Aorta (tissue), 5 donors: ENCODE results near the gene ACBD6. TPM values are rescaled to one million over a fixed set of nuclear protein-coding genes. Genes with fewer than 3 reads are reported as not detected.

Experiments
- ATAC-seq: fragments of 200-7000 bp; cut with Tn5 transposase; one replicate; pipeline ENCODE4 v1.9.1; 2022; ENCODE audit warnings: moderate library complexity; ENCODE audit not compliant: low FRiP score
- DNase-seq, 2 donors: peaks; one replicate each; pipeline ENCODE4 v3.0.0-alpha.2; 2020
- H3K27ac ChIP-seq, 2 donors: one replicate each; pipeline ENCODE4 v1.5.1; 2013; ENCODE audit warnings: low read length in 2 of 2, mild to moderate bottlenecking in 2 of 2, moderate library complexity in 2 of 2, control low read depth in 1 of 2, inconsistent platforms in 1 of 2, low read depth in 1 of 2
- H3K27me3 ChIP-seq, 2 donors: one replicate each; pipeline ENCODE4 v1.6.1; 2013; ENCODE audit warnings: control low read depth in 1 of 2, low read length in 1 of 2, mild to moderate bottlenecking in 1 of 2, moderate library complexity in 1 of 2; ENCODE audit not compliant: insufficient read depth in 2 of 2, control insufficient read depth in 1 of 2
- H3K36me3 ChIP-seq, 2 donors: one replicate each; pipeline ENCODE4 v1.6.1; 2013; ENCODE audit warnings: control low read depth in 1 of 2, low read length in 1 of 2, mild to moderate bottlenecking in 1 of 2; ENCODE audit not compliant: insufficient read depth in 2 of 2, control insufficient read depth in 1 of 2
- H3K4me1 ChIP-seq, 2 donors: one replicate each; pipeline ENCODE4 v1.6.1; 2013; ENCODE audit warnings: low read length in 2 of 2, control low read depth in 1 of 2, mild to moderate bottlenecking in 1 of 2, moderate library complexity in 1 of 2; ENCODE audit not compliant: insufficient read depth in 2 of 2, control insufficient read depth in 1 of 2
- H3K4me3 ChIP-seq, 2 donors: one replicate each; pipeline ENCODE4 v1.5.1; 2013; ENCODE audit warnings: low read length in 2 of 2, control low read depth in 1 of 2, mild to moderate bottlenecking in 1 of 2
- H3K9me3 ChIP-seq: one replicate; pipeline ENCODE4 v1.6.1; 2013; ENCODE audit warnings: mild to moderate bottlenecking, low read length; ENCODE audit not compliant: control insufficient read depth
- WGBS, 2 donors: extraction: QIAGEN DNeasy Blood & Tissue Kit; methylation state at CpG; one replicate each; pipeline ENCODE4 v1.1.7; 2013; 5-methylcytosine and 5-hydroxymethylcytosine counted together
- intact Hi-C, 2 donors: fragments of 100-400 bp; cut with DNase I; formaldehyde crosslinking; loops; one replicate each; pipeline versions ENCODE4 v1.14.2 to v1.15.0; 2022
- polyA plus RNA-seq, 2 donors: library from polyadenylated mRNA; stranded (reverse); fragments of 200-250 nt; gene quantifications; one replicate each; pipeline ENCODE4 v1.2.3, GENCODE V29; 2013
- total RNA-seq, 2 donors: library from RNA; stranded (reverse); fragmentation: NEBNext Ultra II Directional; extraction: Animal tissue kit (Norgen Biotek cat#: 25700); gene quantifications; one replicate each; pipeline ENCODE4 v1.2.1, GENCODE V29; 2021
- donor health status: healthy with polysubstance abuse.
- donor health status: Bipolar disorder and iron deficiency.
- donor health status: DM: no; HTN: no; CAD: no.
- donor health status: DM: no; HTN: no; CAD: no.
- donor health status: DM: yes; HTN: yes; CAD: no.

Gene ACBD6
- total and polyA plus RNA-seq, 4 donors: 27.7 to 53.1 (median 30.8) TPM

DNA sequence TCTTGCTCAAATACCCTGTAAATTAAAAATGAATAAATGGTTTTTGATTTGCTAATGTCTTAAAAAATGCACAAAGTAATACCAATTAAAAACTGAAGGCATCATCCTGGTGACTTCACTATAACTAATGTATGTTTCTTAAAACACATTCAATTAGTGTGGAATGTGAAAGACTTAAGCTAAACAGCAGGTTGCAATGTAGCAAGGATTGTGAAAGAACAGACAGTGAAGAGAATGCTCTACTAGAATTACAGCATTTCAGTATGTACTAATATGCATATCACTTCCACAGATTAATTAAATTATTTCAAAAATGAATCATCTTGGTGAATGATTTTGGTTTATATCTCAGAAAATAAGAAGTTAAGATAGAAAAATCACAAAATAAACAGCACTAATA is 216.0 kb downstream of the ACBD6 start:
- peaks cover 2 to 3% of the 10 kb centered on the region in 2 donors for H3K36me3 ChIP-seq
- intact Hi-C loops: no loop called here
- H3K4me3 ChIP-seq: no peak overlapping the region
- no peaks in the 10 kb centered on the region for H3K4me1 ChIP-seq
- no peaks in the 10 kb centered on the region for H3K27me3 ChIP-seq
- no peak overlapping the region for H3K27ac ChIP-seq
- no peak for DNase-seq
- ATAC-seq: no peak
- no peaks in the 10 kb centered on the region for H3K9me3 ChIP-seq

DNA sequence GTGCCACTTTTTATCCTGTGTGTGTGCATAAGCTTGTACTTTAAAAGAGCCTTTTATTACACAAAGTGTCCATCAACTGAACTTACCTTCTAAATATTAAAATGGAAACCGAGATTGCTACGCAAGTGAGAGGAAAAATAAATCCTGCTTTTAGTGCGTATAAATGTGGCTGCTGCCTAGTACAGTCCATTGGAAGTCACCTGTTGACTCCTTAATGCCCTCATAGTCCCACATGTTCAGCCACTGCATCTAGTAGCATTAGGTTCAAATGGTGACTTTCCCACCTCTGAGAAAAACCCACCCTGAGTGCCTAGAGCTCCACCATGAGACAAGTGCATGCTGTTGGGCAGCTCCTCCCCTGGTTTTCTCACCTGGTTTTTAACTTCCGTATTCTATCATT is 219.3 kb downstream of the ACBD6 start:
- Histone ChIP-seq H3K27me3 (no peaks in the 10 kb centered on the region), H3K36me3 (peaks cover 3% of the 10 kb centered on the region in 2 donors), H3K4me1 (no peaks in the 10 kb centered on the region), H3K9me3 (no peaks in the 10 kb centered on the region), H3K4me3 (no peak overlapping the region), H3K27ac (no peak overlapping the region)
- WGBS, 2 donors: 91 to 95% methylated on average over 4 of the region's 4 CpGs
- no peak for DNase-seq
- ATAC-seq: no peak
- intact Hi-C loops: no loop called here

DNA sequence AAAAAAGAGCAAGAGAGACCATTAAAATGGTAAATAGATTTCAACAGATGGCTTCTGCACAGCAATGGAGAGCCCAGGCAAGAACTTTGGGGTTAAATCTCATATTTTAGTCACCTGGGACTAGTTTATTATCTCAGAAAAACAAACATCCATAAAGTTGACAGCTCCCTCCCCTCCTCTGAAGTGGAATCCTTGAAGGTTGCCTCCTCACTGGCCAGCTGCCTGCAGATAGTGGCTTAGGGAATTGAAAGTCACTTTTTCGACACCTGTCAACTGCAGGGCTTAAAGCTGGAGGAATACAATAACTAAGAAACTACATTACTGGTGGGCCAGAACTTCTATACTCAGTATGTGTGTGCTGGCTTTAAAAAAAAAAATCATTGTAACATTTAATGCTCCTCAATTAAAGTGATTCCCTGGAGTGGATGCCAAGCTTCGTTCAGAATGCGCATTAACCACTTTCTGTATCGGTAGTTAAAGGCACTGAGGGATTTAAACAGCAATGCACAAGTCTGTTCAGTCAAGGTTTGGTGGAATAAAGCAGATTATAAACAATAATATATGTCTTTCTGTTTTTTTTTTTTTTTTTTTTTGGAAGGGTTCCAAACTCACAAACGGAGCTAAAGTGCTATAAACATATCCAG is 219.9 kb downstream of the ACBD6 start:
- WGBS, 2 donors: 75 to 79% methylated on average over 5 of the region's 5 CpGs
- no peaks in the 10 kb centered on the region for H3K27me3 ChIP-seq
- ATAC-seq (no peak), DNase-seq (no peak)
- intact Hi-C loops: no loop called here
- no peak overlapping the region for H3K4me3 ChIP-seq
- H3K36me3 ChIP-seq: peaks cover 3% of the 10 kb centered on the region in 2 donors
- H3K27ac ChIP-seq: no peak overlapping the region
- H3K4me1 ChIP-seq: no peaks in the 10 kb centered on the region
- H3K9me3 ChIP-seq: no peaks in the 10 kb centered on the region

DNA sequence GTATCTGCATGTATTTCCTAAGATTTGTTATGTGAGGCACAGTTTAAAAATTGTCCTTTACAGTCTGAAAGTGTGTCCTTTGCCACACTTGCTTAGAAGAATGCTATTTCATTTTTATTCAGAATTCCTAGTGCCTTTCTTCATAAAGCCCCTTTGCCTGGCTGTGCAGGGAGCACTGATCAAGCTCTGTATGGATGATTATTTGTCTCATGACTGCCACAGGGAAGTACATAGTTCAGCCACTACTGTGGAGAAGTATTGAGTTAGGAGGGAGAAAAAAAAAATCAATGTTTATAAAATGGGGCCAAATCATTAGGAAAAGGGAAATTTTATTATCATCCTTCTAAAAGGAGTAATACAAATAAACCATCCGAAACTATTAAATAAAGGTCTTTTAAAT is 220.9 kb downstream of the ACBD6 start:
- no peaks in the 10 kb centered on the region for H3K4me1 ChIP-seq
- intact Hi-C loops: no loop called here
- H3K36me3 ChIP-seq: peaks cover 3% of the 10 kb centered on the region in 2 donors
- no peak for DNase-seq
- no peaks in the 10 kb centered on the region for H3K27me3 ChIP-seq
- no peaks in the 10 kb centered on the region for H3K9me3 ChIP-seq
- no peak overlapping the region for H3K4me3 ChIP-seq
- WGBS, 2 donors: 87 to 97% methylated on average over 1 of the region's 1 CpG
- no peak overlapping the region for H3K27ac ChIP-seq
- ATAC-seq: no peak

DNA sequence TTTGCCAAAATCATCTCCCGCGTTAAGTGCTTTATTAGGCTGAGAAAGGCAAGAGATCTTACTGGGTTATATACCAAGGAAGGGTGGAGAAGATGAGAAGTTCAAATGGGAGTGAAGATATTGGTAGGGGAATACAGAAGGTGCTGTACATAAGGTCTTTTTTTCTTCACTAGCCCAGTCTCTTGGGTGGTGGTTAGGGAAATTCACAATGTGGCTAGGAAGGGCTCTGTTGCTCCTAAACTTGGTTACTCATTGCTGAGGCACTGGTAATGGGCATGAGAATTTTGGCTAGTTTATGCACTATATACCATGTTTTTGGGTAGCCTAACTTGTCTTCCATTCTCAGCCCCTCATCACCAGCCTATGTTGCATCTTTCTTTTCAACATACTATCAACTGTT is 221.8 kb downstream of the ACBD6 start:
- H3K9me3 ChIP-seq: no peaks in the 10 kb centered on the region
- 97 to 98% methylated on average over 2 of the region's 2 CpGs for WGBS, 2 donors
- H3K27ac ChIP-seq: no peak overlapping the region
- no peaks in the 10 kb centered on the region for H3K27me3 ChIP-seq
- intact Hi-C loops: no loop called here
- peaks cover 3 to 6% of the 10 kb centered on the region in 2 donors for H3K36me3 ChIP-seq
- H3K4me3 ChIP-seq: no peak overlapping the region
- H3K4me1 ChIP-seq: no peaks in the 10 kb centered on the region
- ATAC-seq: no peak
- DNase-seq: no peak

DNA sequence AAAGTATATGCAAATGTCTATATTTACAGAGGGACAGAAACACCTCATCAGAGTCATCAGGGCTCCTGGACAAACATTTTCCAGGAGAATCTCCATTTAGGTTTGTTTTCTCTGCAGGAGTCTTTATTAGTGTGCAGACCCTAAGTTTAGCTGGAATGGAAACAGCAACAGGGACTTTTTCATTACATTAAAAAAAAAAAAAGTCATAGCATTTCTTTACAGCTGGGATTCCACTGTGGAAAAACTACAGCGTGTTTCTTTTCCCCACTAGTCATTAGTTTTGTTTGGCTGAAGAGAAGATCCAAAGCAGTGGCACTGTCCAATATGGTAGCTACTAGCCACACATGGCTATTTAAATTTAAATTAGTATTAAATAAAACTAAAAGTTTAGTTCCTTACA is 222.7 kb downstream of the ACBD6 start:
- H3K4me3 ChIP-seq: no peak overlapping the region
- H3K9me3 ChIP-seq: no peaks in the 10 kb centered on the region
- no peak for DNase-seq
- no peak overlapping the region for H3K27ac ChIP-seq
- H3K27me3 ChIP-seq: no peaks in the 10 kb centered on the region
- 91 to 93% methylated on average over 1 of the region's 1 CpG for WGBS, 2 donors
- intact Hi-C loops: no loop called here
- no peaks in the 10 kb centered on the region for H3K4me1 ChIP-seq
- no peak for ATAC-seq
- H3K36me3 ChIP-seq: peaks cover 3% of the 10 kb centered on the region in 2 donors

DNA sequence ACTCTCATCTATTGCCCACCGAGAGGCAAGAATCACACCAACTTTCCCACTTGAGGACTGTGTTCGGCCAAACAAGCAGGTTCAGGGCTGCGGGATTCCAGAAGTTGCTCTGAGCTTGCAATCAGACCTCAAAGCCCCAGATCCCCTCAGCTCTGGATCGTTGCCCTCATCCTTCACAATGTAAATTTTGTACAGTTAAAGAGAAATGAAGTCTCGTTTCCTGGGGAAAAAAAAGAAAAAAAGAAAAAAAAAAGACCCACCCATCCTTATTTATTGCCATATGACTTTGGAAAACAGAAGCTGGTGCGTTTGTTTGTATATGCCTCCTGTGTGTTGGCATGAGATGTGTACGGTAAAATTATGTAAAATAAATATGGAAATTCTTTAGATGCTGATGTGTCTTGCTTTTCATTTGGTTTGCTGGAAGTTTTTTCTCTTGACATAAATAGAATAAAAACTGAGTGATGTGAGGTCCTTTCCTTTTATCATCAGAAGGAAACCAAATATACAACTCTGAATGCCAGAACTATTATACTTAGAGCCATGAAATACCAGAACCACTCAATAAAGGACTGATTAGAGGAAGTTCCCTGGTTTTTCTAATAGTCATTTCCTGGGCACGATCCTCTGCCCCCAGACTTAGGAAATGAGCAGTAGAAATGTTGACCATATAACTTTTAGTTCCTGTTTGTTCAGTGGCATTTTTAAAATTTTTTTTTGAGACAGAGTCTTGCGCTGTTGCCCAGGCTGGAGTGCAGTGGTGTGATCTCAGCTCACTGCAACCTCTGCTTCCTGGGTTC is 223.6 kb downstream of the ACBD6 start:
- DNase-seq (no peak), ATAC-seq (peak; percentile 10)
- Histone ChIP-seq H3K36me3 (peaks cover 3% of the 10 kb centered on the region in 2 donors), H3K4me3 (no peak overlapping the region), H3K27me3 (no peaks in the 10 kb centered on the region), H3K27ac (no peak overlapping the region), H3K9me3 (no peaks in the 10 kb centered on the region), H3K4me1 (no peaks in the 10 kb centered on the region)
- intact Hi-C loops: no loop called here
- WGBS, 2 donors: 89 to 90% methylated on average over 9 of the region's 9 CpGs

DNA sequence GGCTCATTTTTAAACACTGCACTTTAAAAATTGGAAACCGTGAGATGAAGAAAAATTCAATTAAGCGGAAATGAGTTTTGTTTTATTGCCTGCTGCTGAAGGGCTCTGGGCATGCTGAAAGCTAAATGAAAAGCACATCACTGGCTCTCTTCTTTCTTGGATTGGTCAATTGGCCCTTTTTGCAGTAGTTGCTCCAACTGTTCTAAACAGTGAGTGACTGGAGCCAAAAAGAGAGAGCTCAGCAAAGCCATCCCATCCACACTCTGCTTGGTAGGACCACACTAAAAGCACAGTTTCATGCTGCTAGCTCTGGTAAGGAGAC is 224.2 kb downstream of the ACBD6 start:
- Histone ChIP-seq H3K27ac (no peak overlapping the region), H3K9me3 (no peaks in the 10 kb centered on the region), H3K27me3 (no peaks in the 10 kb centered on the region), H3K4me1 (no peaks in the 10 kb centered on the region), H3K36me3 (peaks cover 3% of the 10 kb centered on the region in 2 donors), H3K4me3 (no peak overlapping the region)
- DNase-seq: no peak
- ATAC-seq: no peak
- WGBS, 2 donors: 92 to 95% methylated on average over 2 of the region's 2 CpGs
- intact Hi-C loops: no loop called here
